Body of pancreas (tissue), 4 donors: Measurements from ENCODE around the gene KRT35. TPM values are rescaled to one million over a fixed set of nuclear protein-coding genes. Genes with fewer than 3 reads are reported as not detected.

Source experiments
- ATAC-seq: fragments of 150-250 bp; one replicate; pipeline ENCODE4 v1.9.1; 2016
- DNase-seq, 4 donors: peaks; one replicate each; pipeline ENCODE4 v3.0.0-alpha.2; 2019
- H3K27ac ChIP-seq, 4 donors: fragments of 200-600 bp; sonication (generic); 1 replicate in 3 of 4; 2 replicates in 1 of 4; pipeline versions ENCODE4 v1.5.1 to v1.6.1; 2016 to 2019; ENCODE audit warnings: mild to moderate bottlenecking in 1 of 4, mixed read lengths in 1 of 4, moderate library complexity in 1 of 4
- H3K27me3 ChIP-seq, 2 donors: fragments of 200-600 bp; sonication (generic); one replicate each; pipeline ENCODE4 v1.6.0; 2016; ENCODE audit warnings: mild to moderate bottlenecking in 1 of 2
- H3K36me3 ChIP-seq, 2 donors: fragments of 200-600 bp; sonication (generic); replicated peaks in 1 of 2; 2 replicates each; pipeline ENCODE4 v1.5.1; 2016; ENCODE audit warnings: low read depth in 2 of 2; ENCODE audit not compliant: insufficient read depth in 1 of 2
- H3K4me1 ChIP-seq: fragments of 200-600 bp; sonication (generic); one replicate; pipeline ENCODE4 v1.6.0; 2016
- H3K4me3 ChIP-seq, 2 donors: fragments of 200-600 bp; sonication (generic); 1 replicate in 1 of 2; 2 replicates in 1 of 2; pipeline ENCODE4 v1.5.1; 2016 to 2019
- H3K9me3 ChIP-seq, 3 donors: fragments of 200-600 bp; sonication (generic); 1 replicate in 2 of 3; 2 replicates in 1 of 3; pipeline ENCODE4 v1.5.1; 2016
- CTCF ChIP-seq, 7 experiments: fragments of 450-650 bp in 4 of 7; fragments of 200-600 bp in 3 of 7; sonication (generic) in 3 of 7; IDR thresholded peaks; one replicate each; pipeline ENCODE4 v1.5.1; 2016 to 2019; ENCODE audit warnings: antibody characterized with exemption in 7 of 7
- POLR2A ChIP-seq, 3 donors: fragments of 450-650 bp; IDR thresholded peaks; one replicate each; pipeline ENCODE4 v1.6.1; 2016; ENCODE audit warnings: antibody characterized with exemption in 3 of 3, mild to moderate bottlenecking in 2 of 3
- WGBS, 2 donors: methylation state at CpG; one replicate each; pipeline ENCODE4 v1.1.5; 2017; 5-methylcytosine and 5-hydroxymethylcytosine counted together
- intact Hi-C: fragments of 100-400 bp; cut with DNase I; formaldehyde crosslinking; loops from one replicate; pipeline ENCODE4 v1.15.1; 2023
- total RNA-seq, 2 donors: library from RNA; depleted of rRNA; stranded (reverse); fragments of >200 nt; gene quantifications; one replicate each; pipeline ENCODE4 v1.1.0, GENCODE V29; 2016

The KRT35 gene
- total RNA-seq, 2 donors from 2014 or later, result not detected

GRCh38 chr17:41480136-41480535, 815 bp downstream of the KRT35 start:
- Histone ChIP-seq H3K36me3 (no peaks in the 10 kb centered on the region), H3K4me1 (no peaks in the 10 kb centered on the region), H3K9me3 (no peaks in the 10 kb centered on the region), H3K4me3 (no peak overlapping the region), H3K27ac (no peak overlapping the region), H3K27me3 (no peaks in the 10 kb centered on the region)
- TF ChIP-seq CTCF (IDR thresholded peaks at IDR 0.05) (no peak), POLR2A (IDR thresholded peaks at IDR 0.05) (no peak)
- intact Hi-C loops, result no loop called here
- DNase-seq (no peak), ATAC-seq (no peak)
- WGBS, 2 donors, result 38 to 42% methylated on average over 2 of the region's 2 CpGs

- intact Hi-C loops, result no loop called here
Observed at GRCh38 chr17:41478237-41478636, 2.7 kb downstream of the KRT35 start.

GRCh38 chr17:41476866-41477815, 3.8 kb downstream of the KRT35 start:
- TF ChIP-seq CTCF (IDR thresholded peaks at IDR 0.05) (no peak), POLR2A (IDR thresholded peaks at IDR 0.05) (no peak)
- Histone ChIP-seq H3K27ac (no peak overlapping the region), H3K9me3 (no peaks in the 10 kb centered on the region), H3K4me1 (no peaks in the 10 kb centered on the region), H3K27me3 (no peaks in the 10 kb centered on the region), H3K36me3 (no peaks in the 10 kb centered on the region), H3K4me3 (no peak overlapping the region)
- WGBS, 2 donors, result 82 to 84% methylated on average over 14 to 22 of the region's 22 CpGs
- no peak for ATAC-seq
- DNase-seq, result no peak
- intact Hi-C loops, result no loop called here

More at GRCh38 chr17:41478237-41478636, 2.7 kb downstream of the KRT35 start:
- Histone ChIP-seq H3K27me3 (no peaks in the 10 kb centered on the region), H3K36me3 (no peaks in the 10 kb centered on the region), H3K9me3 (no peaks in the 10 kb centered on the region), H3K4me1 (no peaks in the 10 kb centered on the region), H3K4me3 (no peak overlapping the region), H3K27ac (no peak overlapping the region)
- TF ChIP-seq POLR2A (IDR thresholded peaks at IDR 0.05) (no peak), CTCF (IDR thresholded peaks at IDR 0.05) (no peak)
- no peak for DNase-seq
- WGBS, 2 donors, result 60 to 75% methylated on average over 1 to 8 of the region's 8 CpGs
- ATAC-seq, result no peak

- no peak for ATAC-seq
- WGBS, 2 donors, result 89 to 98% methylated on average over 4 of the region's 4 CpGs
- Histone ChIP-seq H3K9me3 (no peaks in the 10 kb centered on the region), H3K4me3 (no peak overlapping the region), H3K36me3 (no peaks in the 10 kb centered on the region), H3K27me3 (no peaks in the 10 kb centered on the region), H3K27ac (no peak overlapping the region), H3K4me1 (no peaks in the 10 kb centered on the region)
- no peak for TF ChIP-seq POLR2A (IDR thresholded peaks at IDR 0.05)
- no peak for TF ChIP-seq CTCF (IDR thresholded peaks at IDR 0.05)
- no peak for DNase-seq
- intact Hi-C loops, result no loop called here
Observed at GRCh38 chr17:41475421-41475820, 5.5 kb downstream of the KRT35 start.
